B cell (primary cell): ENCODE data around the gene NUBP2.

Source experiments
- EZH2 ChIP-seq: IDR thresholded peaks from 2 replicates; pipeline ENCODE4 v1.6.1; 2012; ENCODE audit warnings: borderline replicate concordance, low read depth, mild to moderate bottlenecking, moderate library complexity, low read length; ENCODE audit not compliant: insufficient read depth, poor library complexity, severe bottlenecking
- TF ChIP-seq, protein P1 (sequence below): fragments of 200-600 bp; IDR thresholded peaks from one replicate; pipeline ENCODE4 v1.8.0; 2022; ENCODE audit warnings: antibody characterized with exemption, mild to moderate bottlenecking

DNA sequence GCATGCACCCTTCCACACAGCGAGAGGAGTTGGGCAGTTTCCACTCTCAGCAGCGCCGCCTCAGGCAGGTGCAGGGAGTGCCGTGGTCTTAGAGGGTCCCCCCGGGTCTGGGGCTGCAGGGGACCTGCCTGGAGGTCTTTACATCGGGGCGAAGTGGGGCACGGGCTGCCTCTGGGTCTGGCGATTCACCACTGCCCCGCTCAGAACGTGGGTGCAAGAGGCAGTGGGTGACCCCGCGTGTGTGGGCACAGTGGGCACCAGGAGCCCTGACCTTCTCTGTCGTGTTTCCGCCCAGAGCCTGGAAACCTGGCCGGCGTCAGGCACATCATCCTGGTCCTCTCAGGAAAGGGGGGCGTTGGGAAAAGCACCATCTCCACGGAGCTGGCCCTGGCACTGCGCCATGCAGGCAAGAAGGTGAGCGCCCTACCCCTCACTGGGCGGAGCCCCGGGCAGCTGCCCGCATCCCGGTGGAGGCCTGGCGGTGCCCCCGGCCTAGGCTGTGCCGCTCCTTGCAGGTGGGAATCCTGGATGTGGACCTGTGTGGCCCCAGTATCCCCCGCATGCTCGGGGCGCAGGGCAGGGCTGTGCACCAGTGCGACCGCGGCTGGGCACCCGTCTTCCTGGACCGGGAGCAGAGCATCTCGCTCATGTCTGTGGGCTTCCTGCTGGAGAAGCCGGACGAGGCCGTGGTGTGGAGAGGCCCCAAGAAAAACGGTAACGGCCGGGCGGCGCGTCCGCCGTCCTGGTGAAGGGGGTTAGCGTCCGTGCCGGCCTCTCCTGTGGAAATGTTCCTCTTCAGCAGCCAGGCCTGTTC is 3.7 kb downstream of the NUBP2 start:
- TF ChIP-seq, protein P1, sequence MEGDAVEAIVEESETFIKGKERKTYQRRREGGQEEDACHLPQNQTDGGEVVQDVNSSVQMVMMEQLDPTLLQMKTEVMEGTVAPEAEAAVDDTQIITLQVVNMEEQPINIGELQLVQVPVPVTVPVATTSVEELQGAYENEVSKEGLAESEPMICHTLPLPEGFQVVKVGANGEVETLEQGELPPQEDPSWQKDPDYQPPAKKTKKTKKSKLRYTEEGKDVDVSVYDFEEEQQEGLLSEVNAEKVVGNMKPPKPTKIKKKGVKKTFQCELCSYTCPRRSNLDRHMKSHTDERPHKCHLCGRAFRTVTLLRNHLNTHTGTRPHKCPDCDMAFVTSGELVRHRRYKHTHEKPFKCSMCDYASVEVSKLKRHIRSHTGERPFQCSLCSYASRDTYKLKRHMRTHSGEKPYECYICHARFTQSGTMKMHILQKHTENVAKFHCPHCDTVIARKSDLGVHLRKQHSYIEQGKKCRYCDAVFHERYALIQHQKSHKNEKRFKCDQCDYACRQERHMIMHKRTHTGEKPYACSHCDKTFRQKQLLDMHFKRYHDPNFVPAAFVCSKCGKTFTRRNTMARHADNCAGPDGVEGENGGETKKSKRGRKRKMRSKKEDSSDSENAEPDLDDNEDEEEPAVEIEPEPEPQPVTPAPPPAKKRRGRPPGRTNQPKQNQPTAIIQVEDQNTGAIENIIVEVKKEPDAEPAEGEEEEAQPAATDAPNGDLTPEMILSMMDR: no peak
- no peak for TF ChIP-seq EZH2
